Measurements from ENCODE around the gene CERK. TPM values are rescaled to one million over a fixed set of nuclear protein-coding genes. Genes with fewer than 3 reads are reported as not detected.

CERK gene
- total and polyA plus RNA-seq, 2 of the 13 experiments (the other 11 are each of a cell fraction or from before 2014, with no cell fraction given): 40.3 to 41.9 TPM

DNA sequence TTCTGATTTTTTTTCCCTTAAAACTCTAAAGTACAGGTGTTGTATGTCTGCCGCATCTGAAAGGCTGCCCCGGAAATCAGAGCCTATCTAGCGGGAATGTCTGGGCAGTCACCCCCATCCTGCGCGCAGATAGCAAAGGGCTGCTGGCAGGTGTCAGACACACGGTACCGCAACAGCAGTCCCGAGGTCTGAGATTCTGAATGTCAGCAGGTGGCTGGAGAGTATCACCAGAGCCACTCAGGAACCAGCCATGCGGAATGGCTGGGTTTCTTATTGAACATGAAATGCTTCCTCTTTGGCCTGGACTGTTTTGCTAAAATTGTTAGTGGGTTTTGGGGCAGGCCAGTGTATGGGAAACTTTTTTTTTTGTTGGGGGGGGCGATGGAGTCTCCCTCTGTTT lies 53.3 kb downstream of the CERK start:
- no peak for ATAC-seq
- Histone ChIP-seq H3K27me3 (ENCODE audit: control insufficient read depth in 1 of 2, insufficient read depth in 2 of 2, low read length in 2 of 2) (no peaks in the 10 kb centered on the region), H3K36me3 (replicated peaks in 1 of 2; ENCODE audit: control insufficient read depth in 1 of 2, insufficient read depth in 2 of 2, low read length in 2 of 2) (peaks cover 7 to 30% of the 10 kb centered on the region in 2 experiments; a peak in 4 of 5 replicates), H2AFZ (ENCODE audit: low read length) (no peak overlapping the region), H3K79me2 (ENCODE audit: insufficient read depth, low read length) (no peaks in the 10 kb centered on the region), H3K9ac (ENCODE audit: insufficient read depth, low read depth, low read length) (no peak overlapping the region), H3K4me2 (ENCODE audit: low read depth, low read length) (no peak overlapping the region), H3K27ac (ENCODE audit: extremely low read length, insufficient read depth, low read length) (no peak overlapping the region), H3K4me1 (ENCODE audit: insufficient read depth, low read length) (no peaks in the 10 kb centered on the region), H3K9me3 (ENCODE audit: low read length) (no peaks in the 10 kb centered on the region), H4K20me1 (ENCODE audit: insufficient read depth, low read length) (0 out of 2 replicates have a peak, but pooled peaks cover 3% of the 10 kb centered on the region), H3K4me3 (replicated peaks in 1 of 3; ENCODE audit: insufficient read depth in 1 of 3, low read depth in 2 of 3, low read length in 3 of 3) (no peak overlapping the region)
- no peak for FAIRE-seq
- WGBS (ENCODE audit: low lambda C conversion rate): over 99% methylated on average over 10 of the region's 10 CpGs
- CTCF ChIA-PET (ENCODE audit: low intra/inter-chr PET ratio, low total read pairs): no interaction called here
- POLR2A ChIA-PET: no interaction called here
- intact Hi-C loops (cut with micrococcal nuclease; ENCODE audit: unreplicated experiment): no loop called here
- no TSS peak for BruUV-seq (replicated peaks)
- in situ Hi-C loops (cut with HindIII; ENCODE audit: extremely low pct_ligation_motif_present, low pct_unique_long_range_greater_than_20kb): no loop called here
- no peak for TF ChIP-seq GATAD1 (CRISPR knock-in tag; IDR thresholded peaks at IDR 0.05)
- no peak for TF ChIP-seq ZNF660 (CRISPR knock-in tag; IDR thresholded peaks at IDR 0.05; ENCODE audit: borderline replicate concordance, low read depth)
- no peak for TF ChIP-seq ZBTB37 (CRISPR knock-in tag; IDR thresholded peaks at IDR 0.05)
- TF ChIP-seq ZNF607 (CRISPR knock-in tag; IDR thresholded peaks at IDR 0.05; ENCODE audit: borderline replicate concordance): no peak
- TF ChIP-seq ZNF543 (CRISPR knock-in tag; IDR thresholded peaks at IDR 0.05): no peak
- DNase-seq (ENCODE audit: low spot score): no peak

GRCh38 chr22:46682011-46682731 lies 55.9 kb downstream of the CERK start:
- ATAC-seq: no peak; the same call in 2 of the 3 replicates
- POLR2A ChIA-PET: interaction anchor here (1.2 to 1.5 kb wide), 3 partner anchors 30 to 119 kb away, joined by 3 to 4 read pairs (median 4); no protein-coding TSS in a partner anchor
- no peak for FAIRE-seq
- no peak for TF ChIP-seq NFYB (CRISPR knock-in tag; IDR thresholded peaks at IDR 0.05)
- TF ChIP-seq SALL1 (CRISPR knock-in tag; IDR thresholded peaks at IDR 0.05): no peak
- TF ChIP-seq HDAC1 (CRISPR knock-in tag; IDR thresholded peaks at IDR 0.05): no peak
- TF ChIP-seq, protein P1, sequence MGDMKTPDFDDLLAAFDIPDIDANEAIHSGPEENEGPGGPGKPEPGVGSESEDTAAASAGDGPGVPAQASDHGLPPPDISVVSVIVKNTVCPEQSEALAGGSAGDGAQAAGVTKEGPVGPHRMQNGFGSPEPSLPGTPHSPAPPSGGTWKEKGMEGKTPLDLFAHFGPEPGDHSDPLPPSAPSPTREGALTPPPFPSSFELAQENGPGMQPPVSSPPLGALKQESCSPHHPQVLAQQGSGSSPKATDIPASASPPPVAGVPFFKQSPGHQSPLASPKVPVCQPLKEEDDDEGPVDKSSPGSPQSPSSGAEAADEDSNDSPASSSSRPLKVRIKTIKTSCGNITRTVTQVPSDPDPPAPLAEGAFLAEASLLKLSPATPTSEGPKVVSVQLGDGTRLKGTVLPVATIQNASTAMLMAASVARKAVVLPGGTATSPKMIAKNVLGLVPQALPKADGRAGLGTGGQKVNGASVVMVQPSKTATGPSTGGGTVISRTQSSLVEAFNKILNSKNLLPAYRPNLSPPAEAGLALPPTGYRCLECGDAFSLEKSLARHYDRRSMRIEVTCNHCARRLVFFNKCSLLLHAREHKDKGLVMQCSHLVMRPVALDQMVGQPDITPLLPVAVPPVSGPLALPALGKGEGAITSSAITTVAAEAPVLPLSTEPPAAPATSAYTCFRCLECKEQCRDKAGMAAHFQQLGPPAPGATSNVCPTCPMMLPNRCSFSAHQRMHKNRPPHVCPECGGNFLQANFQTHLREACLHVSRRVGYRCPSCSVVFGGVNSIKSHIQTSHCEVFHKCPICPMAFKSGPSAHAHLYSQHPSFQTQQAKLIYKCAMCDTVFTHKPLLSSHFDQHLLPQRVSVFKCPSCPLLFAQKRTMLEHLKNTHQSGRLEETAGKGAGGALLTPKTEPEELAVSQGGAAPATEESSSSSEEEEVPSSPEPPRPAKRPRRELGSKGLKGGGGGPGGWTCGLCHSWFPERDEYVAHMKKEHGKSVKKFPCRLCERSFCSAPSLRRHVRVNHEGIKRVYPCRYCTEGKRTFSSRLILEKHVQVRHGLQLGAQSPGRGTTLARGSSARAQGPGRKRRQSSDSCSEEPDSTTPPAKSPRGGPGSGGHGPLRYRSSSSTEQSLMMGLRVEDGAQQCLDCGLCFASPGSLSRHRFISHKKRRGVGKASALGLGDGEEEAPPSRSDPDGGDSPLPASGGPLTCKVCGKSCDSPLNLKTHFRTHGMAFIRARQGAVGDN (CRISPR knock-in tag; IDR thresholded peaks at IDR 0.05): peak; percentile 21; the same call in 1 of the 2 replicates

More at GRCh38 chr22:46682011-46682731, 55.9 kb downstream of the CERK start:
- Histone ChIP-seq H4K20me1 (ENCODE audit: insufficient read depth, low read length) (0 out of 2 replicates have a peak, but pooled peaks cover 3% of the 10 kb centered on the region), H3K9me3 (ENCODE audit: low read length) (no peaks in the 10 kb centered on the region), H2AFZ (ENCODE audit: low read length) (no peak overlapping the region), H3K27me3 (ENCODE audit: control insufficient read depth in 1 of 2, insufficient read depth in 2 of 2, low read length in 2 of 2) (no peaks in the 10 kb centered on the region), H3K27ac (ENCODE audit: extremely low read length, insufficient read depth, low read length) (no peak overlapping the region), H3K36me3 (replicated peaks in 1 of 2; ENCODE audit: control insufficient read depth in 1 of 2, insufficient read depth in 2 of 2, low read length in 2 of 2) (peaks cover 2 to 13% of the 10 kb centered on the region in 2 experiments; a peak in 2 of 5 replicates), H3K9ac (ENCODE audit: insufficient read depth, low read depth, low read length) (no peak overlapping the region), H3K4me2 (ENCODE audit: low read depth, low read length) (no peak overlapping the region), H3K4me3 (replicated peaks in 1 of 3; ENCODE audit: insufficient read depth in 1 of 3, low read depth in 2 of 3, low read length in 3 of 3) (no peak overlapping the region), H3K4me1 (ENCODE audit: insufficient read depth, low read length) (no peaks in the 10 kb centered on the region), H3K79me2 (ENCODE audit: insufficient read depth, low read length) (no peaks in the 10 kb centered on the region)
- WGBS (ENCODE audit: low lambda C conversion rate): 88% methylated on average over 18 of the region's 19 CpGs
- CTCF ChIA-PET (ENCODE audit: low intra/inter-chr PET ratio, low total read pairs): no interaction called here
- no peak for DNase-seq (ENCODE audit: low spot score)
- in situ Hi-C loops (cut with HindIII; ENCODE audit: extremely low pct_ligation_motif_present, low pct_unique_long_range_greater_than_20kb) (no loop called here), intact Hi-C loops (cut with micrococcal nuclease; ENCODE audit: unreplicated experiment) (no loop called here)
- BruUV-seq (replicated peaks): no TSS peak

Data from HepG2 (cell line).